Caco-2 (cell line): ENCODE results near the gene ACOT7. TPM values are rescaled to one million over a fixed set of nuclear protein-coding genes. Genes with fewer than 3 reads are reported as not detected.

Source experiments
- BruUV-seq: library from RNA; stranded (reverse); fragments of 400-500 nt; replicated peaks from 2 replicates; lab custom pipeline; 2021; lab: Mats Ljungman, UMichigan
- CTCF ChIA-PET: fragments of 300-600 bp; sonication (Branson Sonifier 250); formaldehyde crosslinking; loops from one replicate; lab custom pipeline; 2022; ENCODE audit warnings: antibody characterized with exemption; lab: Charles Lee
- POLR2A ChIA-PET: fragments of 300-600 bp; sonication (Branson Sonifier 250); formaldehyde crosslinking; loops from one replicate; lab custom pipeline; 2022; ENCODE audit warnings: antibody characterized with exemption; lab: Charles Lee
- DNase-seq, 2 experiments: peaks; one replicate each; pipeline versions ENCODE4 v3.0.0 to v3.0.0-alpha.2; 2020 to 2022
- H3K27me3 ChIP-seq: replicated peaks from 2 replicates; pipeline ENCODE4 v1.6.0; 2011; ENCODE audit warnings: low read length; ENCODE audit not compliant: control insufficient read depth, insufficient read depth
- H3K36me3 ChIP-seq: 2 replicates; pipeline ENCODE4 v1.5.1; 2011; ENCODE audit warnings: low read length; ENCODE audit not compliant: control insufficient read depth, insufficient read depth
- H3K4me1 ChIP-seq: fragments of 250-450 bp; sonication (Bioruptor Pico); 2 replicates; pipeline ENCODE4 v1.5.1; 2020; ENCODE audit warnings: mild to moderate bottlenecking
- H3K4me3 ChIP-seq: 2 replicates; pipeline ENCODE4 v1.5.1; 2011; ENCODE audit warnings: low read depth, mild to moderate bottlenecking, control low read depth, low read length
- H3K9me3 ChIP-seq: fragments of 250-450 bp; sonication (Bioruptor Pico); 2 replicates; pipeline ENCODE4 v1.5.1; 2020; ENCODE audit warnings: mild to moderate bottlenecking, moderate library complexity
- H3K27ac Mint-ChIP-seq: one replicate; pipeline ENCODE4 v1.8.0; 2022; ENCODE audit warnings: mixed read lengths; ENCODE audit not compliant: unreplicated experiment
- H3K27me3 Mint-ChIP-seq: one replicate; pipeline ENCODE4 v1.8.0; 2022; ENCODE audit warnings: mixed read lengths; ENCODE audit not compliant: insufficient read depth, unreplicated experiment
- H3K36me3 Mint-ChIP-seq: one replicate; pipeline ENCODE4 v1.8.0; 2022; ENCODE audit warnings: mild to moderate bottlenecking, mixed read lengths; ENCODE audit not compliant: insufficient read depth, unreplicated experiment
- H3K4me1 Mint-ChIP-seq: one replicate; pipeline ENCODE4 v1.8.0; 2022; ENCODE audit warnings: low read depth, mixed read lengths; ENCODE audit not compliant: unreplicated experiment
- H3K4me3 Mint-ChIP-seq: one replicate; pipeline ENCODE4 v1.8.0; 2022; ENCODE audit warnings: mild to moderate bottlenecking, moderate library complexity, mixed read lengths; ENCODE audit not compliant: unreplicated experiment
- H3K9me3 Mint-ChIP-seq: one replicate; pipeline ENCODE4 v1.8.0; 2022; ENCODE audit warnings: mixed read lengths; ENCODE audit not compliant: unreplicated experiment
- intact Hi-C: fragments of 100-400 bp; cut with micrococcal nuclease; formaldehyde crosslinking; loops from one replicate; pipeline ENCODE4 v1.10.0; 2022; ENCODE audit not compliant: unreplicated experiment
- total RNA-seq: library from RNA; stranded (reverse); gene quantifications from 2 replicates; pipeline ENCODE4 v1.2.3, GENCODE V29; 2022
- TF ChIP-seq, protein P1 (sequence below), 2 experiments: fragments of 200-600 bp in 1 of 2; IDR thresholded peaks; 1 replicate in 1 of 2; 2 replicates in 1 of 2; pipeline versions ENCODE4 v1.5.1 to v1.8.0; 2011 to 2022; ENCODE audit warnings: antibody characterized with exemption in 1 of 2, control low read depth in 1 of 2, inconsistent platforms in 1 of 2, low read depth in 1 of 2, low read length in 1 of 2, mild to moderate bottlenecking in 1 of 2, moderate library complexity in 1 of 2; ENCODE audit not compliant: insufficient read depth in 1 of 2, severe bottlenecking in 1 of 2, unreplicated experiment in 1 of 2

Gene ACOT7
- total RNA-seq, 1 experiment from 2014 or later: 221 TPM

DNA sequence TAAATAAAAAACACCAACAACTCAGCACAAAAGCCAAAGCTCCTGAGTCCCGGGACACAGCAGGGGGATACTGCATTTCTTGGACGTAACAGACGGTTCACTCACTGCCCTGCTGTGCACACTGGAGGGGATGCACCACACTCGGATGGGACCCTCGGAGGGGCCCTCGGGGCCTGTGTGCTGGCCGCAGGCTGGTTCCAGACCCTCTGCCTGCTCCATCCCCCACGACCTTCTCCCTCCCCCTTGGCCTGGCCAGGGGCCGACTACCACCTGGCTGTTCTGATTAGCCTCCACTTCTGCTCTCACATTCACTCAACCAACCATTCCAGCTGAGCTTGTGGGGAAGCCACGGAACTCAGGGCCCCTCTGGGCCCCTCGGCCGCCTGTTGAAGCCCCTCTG, 64.9 kb downstream of the ACOT7 start:
- Histone ChIP-seq H3K27me3 (no peaks in the 10 kb centered on the region), H3K36me3 (no peaks in the 10 kb centered on the region; the same call in 1 of the 2 replicates), H3K9me3 (no peaks in the 10 kb centered on the region), H3K4me3 (no peak overlapping the region), H3K4me1 (no peaks in the 10 kb centered on the region)
- H3K27ac Mint-ChIP-seq: no peak overlapping the region
- H3K4me1 Mint-ChIP-seq: no peaks in the 10 kb centered on the region
- ChIA-PET CTCF (no interaction called here), POLR2A (no interaction called here)
- H3K4me3 Mint-ChIP-seq: no peak overlapping the region
- peaks cover 57% of the 10 kb centered on the region for H3K36me3 Mint-ChIP-seq
- TF ChIP-seq, protein P1, sequence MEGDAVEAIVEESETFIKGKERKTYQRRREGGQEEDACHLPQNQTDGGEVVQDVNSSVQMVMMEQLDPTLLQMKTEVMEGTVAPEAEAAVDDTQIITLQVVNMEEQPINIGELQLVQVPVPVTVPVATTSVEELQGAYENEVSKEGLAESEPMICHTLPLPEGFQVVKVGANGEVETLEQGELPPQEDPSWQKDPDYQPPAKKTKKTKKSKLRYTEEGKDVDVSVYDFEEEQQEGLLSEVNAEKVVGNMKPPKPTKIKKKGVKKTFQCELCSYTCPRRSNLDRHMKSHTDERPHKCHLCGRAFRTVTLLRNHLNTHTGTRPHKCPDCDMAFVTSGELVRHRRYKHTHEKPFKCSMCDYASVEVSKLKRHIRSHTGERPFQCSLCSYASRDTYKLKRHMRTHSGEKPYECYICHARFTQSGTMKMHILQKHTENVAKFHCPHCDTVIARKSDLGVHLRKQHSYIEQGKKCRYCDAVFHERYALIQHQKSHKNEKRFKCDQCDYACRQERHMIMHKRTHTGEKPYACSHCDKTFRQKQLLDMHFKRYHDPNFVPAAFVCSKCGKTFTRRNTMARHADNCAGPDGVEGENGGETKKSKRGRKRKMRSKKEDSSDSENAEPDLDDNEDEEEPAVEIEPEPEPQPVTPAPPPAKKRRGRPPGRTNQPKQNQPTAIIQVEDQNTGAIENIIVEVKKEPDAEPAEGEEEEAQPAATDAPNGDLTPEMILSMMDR (IDR thresholded peaks at IDR 0.05; ENCODE audit: insufficient read depth in 1 of 2, low read depth in 1 of 2, low read length in 1 of 2, severe bottlenecking in 1 of 2, unreplicated experiment in 1 of 2): no peak
- intact Hi-C loops: no loop called here
- no TSS peak for BruUV-seq
- no peaks in the 10 kb centered on the region for H3K27me3 Mint-ChIP-seq
- no peak for DNase-seq
- H3K9me3 Mint-ChIP-seq: no peaks in the 10 kb centered on the region

DNA sequence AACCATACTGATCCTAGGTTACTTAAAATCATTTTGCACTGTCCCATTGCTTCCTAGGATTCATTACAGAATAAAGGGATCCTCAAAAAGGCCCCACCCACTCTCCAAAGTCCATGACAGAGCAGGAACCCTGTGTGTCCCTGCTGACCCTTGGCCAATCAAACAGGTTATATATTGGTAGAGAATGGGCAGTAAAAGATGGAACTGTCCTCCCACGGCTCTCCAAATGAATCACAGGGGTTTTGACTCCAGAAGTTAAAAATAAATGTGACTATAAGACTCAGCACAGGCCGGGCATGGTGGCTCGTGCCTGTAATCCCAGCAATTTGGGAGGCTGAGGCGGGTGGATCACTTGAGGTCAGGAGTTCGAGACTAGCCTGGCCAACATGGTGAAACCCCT, 65.5 kb downstream of the ACOT7 start:
- Mint-ChIP-seq H3K4me1 (no peaks in the 10 kb centered on the region), H3K9me3 (no peaks in the 10 kb centered on the region), H3K27ac (no peak overlapping the region), H3K4me3 (no peak overlapping the region), H3K36me3 (peaks cover 52% of the 10 kb centered on the region), H3K27me3 (no peaks in the 10 kb centered on the region)
- H3K4me1 ChIP-seq: no peaks in the 10 kb centered on the region
- H3K27me3 ChIP-seq: no peaks in the 10 kb centered on the region
- no peak for DNase-seq
- no peak overlapping the region for H3K4me3 ChIP-seq
- BruUV-seq: no TSS peak
- intact Hi-C loops: no loop called here
- CTCF ChIA-PET: no interaction called here
- H3K36me3 ChIP-seq: no peaks in the 10 kb centered on the region; the same call in 1 of the 2 replicates
- POLR2A ChIA-PET: no interaction called here
- TF ChIP-seq, protein P1 (IDR thresholded peaks at IDR 0.05; ENCODE audit: insufficient read depth in 1 of 2, low read depth in 1 of 2, low read length in 1 of 2, severe bottlenecking in 1 of 2, unreplicated experiment in 1 of 2): no peak
- no peaks in the 10 kb centered on the region for H3K9me3 ChIP-seq

DNA sequence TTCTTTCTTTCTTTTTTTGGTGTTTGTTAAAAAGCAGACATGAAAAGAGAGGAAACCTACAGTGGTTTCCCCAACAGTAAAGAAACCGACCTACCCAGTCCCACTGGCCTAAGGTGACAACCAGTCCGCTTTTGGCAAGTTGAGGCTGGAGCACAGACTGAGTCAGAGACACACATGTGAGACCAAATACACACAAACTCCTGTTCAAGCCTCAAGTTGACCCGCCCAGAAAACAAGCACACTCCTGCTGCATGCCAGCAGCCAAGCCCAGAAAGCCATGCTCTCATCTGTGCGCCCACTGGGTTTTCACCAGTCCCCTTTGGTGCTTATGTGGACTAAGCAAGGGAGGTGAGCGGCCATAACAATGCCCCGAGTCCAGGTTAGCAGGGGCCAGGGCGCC, 68.1 kb downstream of the ACOT7 start:
- ChIA-PET POLR2A (no interaction called here), CTCF (no interaction called here)
- intact Hi-C loops: no loop called here
- no peaks in the 10 kb centered on the region for H3K27me3 Mint-ChIP-seq
- peaks cover 61% of the 10 kb centered on the region for H3K36me3 Mint-ChIP-seq
- no peaks in the 10 kb centered on the region for H3K36me3 ChIP-seq
- no peak for DNase-seq
- H3K4me1 ChIP-seq: no peaks in the 10 kb centered on the region
- H3K4me3 ChIP-seq: no peak overlapping the region
- H3K9me3 ChIP-seq: no peaks in the 10 kb centered on the region
- TF ChIP-seq, protein P1 (IDR thresholded peaks at IDR 0.05; ENCODE audit: insufficient read depth in 1 of 2, low read depth in 1 of 2, low read length in 1 of 2, severe bottlenecking in 1 of 2, unreplicated experiment in 1 of 2): no peak
- BruUV-seq: no TSS peak
- no peaks in the 10 kb centered on the region for H3K9me3 Mint-ChIP-seq
- no peaks in the 10 kb centered on the region for H3K27me3 ChIP-seq
- no peak overlapping the region for H3K27ac Mint-ChIP-seq
- no peak overlapping the region for H3K4me3 Mint-ChIP-seq
- H3K4me1 Mint-ChIP-seq: no peaks in the 10 kb centered on the region
